HG03520 (cell line): ENCODE results near the gene FAM222B.
"Not testable (repeated sequence)": the region's sequence is repeated elsewhere in the genome, so short reads cannot be mapped to it uniquely, and the experiment has no call there.

Source experiments
- ATAC-seq: cut with Tn5 transposase; IDR thresholded peaks from one replicate; pipeline ENCODE4 v1.9.1; 2021; ENCODE audit warnings: mild to moderate bottlenecking, moderate library complexity; ENCODE audit not compliant: unreplicated experiment

Gene FAM222B

GRCh38 chr17:28842282-28843012, at the start of gene FAM222B:
FAM222B (minus strand) TSS chr17:28842790; CDS start chr17:28766667, 76,123 bp downstream.
- peak; percentile 76 for ATAC-seq

DNA sequence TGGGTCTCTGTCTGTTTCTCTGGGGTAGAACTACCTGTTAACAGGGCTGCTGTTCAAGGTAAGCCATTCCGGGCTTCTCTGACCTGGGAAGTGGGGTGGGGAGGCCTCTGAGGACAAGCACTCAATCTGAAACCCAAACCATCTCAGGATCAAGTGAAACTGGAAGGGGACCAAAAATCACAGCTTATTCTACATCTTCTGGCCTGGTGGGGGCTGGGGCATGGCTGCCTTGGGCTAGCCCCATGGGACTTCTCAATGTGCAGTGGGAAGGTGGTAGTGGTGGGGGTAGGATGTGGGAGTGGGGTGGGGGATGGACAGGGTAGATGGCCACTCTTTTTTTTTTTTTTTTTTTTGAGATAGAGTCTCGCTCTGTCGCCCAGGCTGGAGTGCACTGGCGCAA, 49.4 kb upstream of the FAM222B start:
- no peak for ATAC-seq

- no peak for ATAC-seq
Measured at GRCh38 chr17:28891201-28891600, 48.6 kb upstream of the FAM222B start.

- ATAC-seq, result no peak
Measured at GRCh38 chr17:28889996-28890395, 47.4 kb upstream of the FAM222B start.

GRCh38 chr17:28888832-28889231, 46.2 kb upstream of the FAM222B start:
- no peak for ATAC-seq

- no peak for ATAC-seq
Measured at GRCh38 chr17:28887871-28888471, 45.4 kb upstream of the FAM222B start.

GRCh38 chr17:28885951-28886350, 43.4 kb upstream of the FAM222B start:
- no peak for ATAC-seq

- ATAC-seq, result no peak
Measured at GRCh38 chr17:28885363-28885762, 42.8 kb upstream of the FAM222B start.

DNA sequence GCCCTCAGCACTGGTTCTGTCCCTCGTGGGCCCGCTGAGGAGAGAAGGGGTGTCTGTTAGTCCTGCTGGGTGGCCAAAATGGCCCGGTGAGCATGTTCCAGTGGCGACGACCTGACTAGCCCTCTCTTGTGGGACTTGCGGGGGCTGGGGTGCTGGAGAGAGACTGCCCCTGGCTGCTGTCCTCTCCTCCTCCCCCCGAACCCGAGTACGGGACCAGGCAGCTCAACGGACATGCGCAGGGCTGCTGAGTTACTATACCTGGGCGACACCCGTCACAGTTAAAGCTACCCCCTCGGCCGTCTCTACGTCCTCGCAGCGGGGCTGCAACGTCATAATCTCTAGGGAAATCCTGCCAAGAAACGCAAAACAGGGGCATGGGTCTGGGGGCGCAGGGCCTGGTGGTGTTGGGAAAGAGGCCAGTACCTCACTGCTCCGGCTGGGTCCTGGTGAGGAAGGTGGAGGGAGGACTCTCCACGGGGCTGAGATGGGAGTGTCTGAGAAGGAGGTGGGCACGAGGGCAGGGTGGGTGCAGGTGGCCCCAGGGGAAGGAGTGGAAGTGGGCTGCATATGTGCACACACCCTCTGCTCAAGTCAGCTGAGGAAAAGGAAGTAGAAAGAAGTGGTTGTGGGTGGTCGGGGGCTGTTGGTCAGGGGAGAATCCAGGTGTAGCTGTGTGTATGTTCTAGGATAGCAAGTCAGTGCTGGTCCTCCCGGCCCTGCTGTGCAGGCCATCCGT, 41.5 kb upstream of the FAM222B start:
- no peak for ATAC-seq

DNA sequence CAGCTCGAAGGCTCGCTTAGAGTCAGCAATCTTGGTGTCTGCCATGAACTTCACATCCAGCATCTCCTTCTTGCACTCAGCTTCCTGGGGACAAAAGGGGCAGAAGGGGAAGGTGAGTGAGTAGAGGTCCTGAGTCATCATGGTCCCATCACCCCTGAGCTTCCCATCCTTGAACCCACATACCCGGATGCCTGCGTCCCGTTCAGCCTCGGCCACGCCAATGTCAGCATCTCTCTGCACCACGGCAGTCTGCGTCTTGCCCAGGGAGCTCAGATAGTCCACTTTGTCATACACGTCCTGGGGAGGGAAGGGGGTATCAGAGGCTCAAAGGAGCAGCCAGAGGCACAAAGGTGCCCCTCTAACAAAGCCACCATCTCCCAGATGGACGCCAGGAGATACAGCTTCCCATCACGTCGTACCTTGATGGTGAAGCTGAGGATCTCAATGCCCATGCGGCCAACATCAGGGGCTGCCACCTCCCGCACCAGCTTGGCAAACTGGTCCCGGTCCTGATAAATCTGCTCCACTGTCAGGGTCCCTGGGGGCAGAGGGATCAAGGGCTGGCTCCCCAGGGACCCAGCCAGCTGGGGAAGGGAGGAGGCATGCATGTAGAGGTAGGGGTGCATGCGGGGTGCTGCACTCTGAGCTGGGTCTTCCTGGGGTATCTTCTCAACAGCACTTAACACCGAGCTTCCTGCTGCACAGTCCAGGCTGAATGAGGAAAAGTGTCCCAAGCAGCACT, 39.7 kb upstream of the FAM222B start:
- ATAC-seq, result no peak

DNA sequence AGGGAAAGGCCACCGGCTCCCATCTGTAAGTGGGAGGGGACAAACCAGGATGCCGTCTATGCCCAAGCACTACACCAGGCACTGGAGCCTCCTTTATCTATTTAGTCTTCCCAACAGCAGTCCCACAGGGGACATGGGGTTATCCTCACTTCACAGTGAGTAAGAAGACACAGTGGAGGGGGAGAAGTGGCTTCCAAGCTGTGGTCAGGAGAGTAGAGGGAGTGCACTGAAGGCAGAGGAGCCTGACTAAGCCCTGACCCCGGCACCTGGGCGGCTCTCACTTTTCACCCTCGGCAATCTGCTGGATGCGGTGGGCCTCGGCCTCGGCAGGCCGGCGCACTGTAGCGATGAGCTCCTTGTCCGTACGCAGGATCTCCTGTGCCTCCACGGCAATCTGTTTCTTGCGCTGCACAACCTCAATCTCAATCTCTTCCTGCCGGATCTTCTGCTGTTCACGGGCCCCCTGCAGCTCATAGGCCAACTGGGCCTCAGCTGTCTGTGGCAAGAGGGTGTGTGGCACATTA, 39.0 kb upstream of the FAM222B start:
- ATAC-seq, result no peak

DNA sequence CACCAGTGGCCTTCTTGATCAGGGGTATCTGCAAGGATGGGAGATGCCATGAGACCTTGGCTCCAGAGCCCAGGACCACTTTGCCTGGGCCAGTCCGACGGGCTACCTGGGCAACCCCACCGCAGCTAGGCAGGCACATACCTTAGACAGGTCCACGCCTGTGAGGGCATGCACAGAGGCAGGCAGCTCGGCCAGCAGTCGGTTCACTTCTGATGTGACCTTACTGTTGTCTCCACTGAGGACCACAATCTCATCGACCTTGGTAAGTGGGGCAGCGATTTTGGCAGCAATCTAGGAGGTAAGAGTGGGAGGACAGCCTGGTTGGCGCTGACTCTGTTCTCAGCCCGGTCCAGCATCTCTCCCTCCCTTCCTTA, 38.0 kb upstream of the FAM222B start:
- ATAC-seq, result no peak

- no peak for ATAC-seq
Measured at GRCh38 chr17:28879886-28880571, 37.4 kb upstream of the FAM222B start.

GRCh38 chr17:28878981-28879380, 36.4 kb upstream of the FAM222B start:
- ATAC-seq, result no peak

DNA sequence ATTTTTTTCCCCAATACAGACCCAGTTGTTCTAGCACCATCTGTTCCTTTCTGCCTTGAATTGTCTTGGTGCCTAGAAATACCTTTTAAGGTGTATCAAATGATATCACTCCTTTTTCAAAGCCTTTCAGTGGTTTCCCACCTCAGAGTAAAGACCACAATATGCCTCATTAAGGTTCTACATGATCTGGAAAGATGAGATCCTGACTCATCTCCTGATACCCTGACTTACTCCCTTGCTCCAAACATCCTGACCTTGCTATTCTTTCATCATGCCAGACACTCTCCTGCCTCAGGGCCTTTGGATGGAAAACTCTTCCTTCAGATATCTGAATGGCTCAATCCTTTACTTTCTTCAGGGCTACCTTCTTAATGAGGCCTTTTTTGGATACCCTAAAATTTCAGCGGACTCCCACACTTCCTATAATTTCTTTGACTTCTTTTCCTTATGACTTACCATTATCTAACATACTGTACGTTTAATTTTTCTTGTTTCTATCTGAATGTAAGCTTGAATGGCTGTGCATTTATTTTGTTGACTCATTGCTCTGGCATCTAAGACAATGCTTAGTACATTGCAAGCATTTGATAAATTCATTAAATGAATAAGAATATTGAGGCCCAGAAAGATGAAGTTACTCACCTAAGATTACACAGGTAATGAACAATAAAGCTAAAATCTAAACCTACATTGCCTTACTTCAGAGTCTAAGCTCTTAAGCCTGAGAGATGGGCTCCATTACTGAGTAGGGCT, 35.7 kb upstream of the FAM222B start:
- ATAC-seq, result no peak

GRCh38 chr17:28877150-28877711, 34.6 kb upstream of the FAM222B start:
- not testable (repeated sequence) for ATAC-seq

DNA sequence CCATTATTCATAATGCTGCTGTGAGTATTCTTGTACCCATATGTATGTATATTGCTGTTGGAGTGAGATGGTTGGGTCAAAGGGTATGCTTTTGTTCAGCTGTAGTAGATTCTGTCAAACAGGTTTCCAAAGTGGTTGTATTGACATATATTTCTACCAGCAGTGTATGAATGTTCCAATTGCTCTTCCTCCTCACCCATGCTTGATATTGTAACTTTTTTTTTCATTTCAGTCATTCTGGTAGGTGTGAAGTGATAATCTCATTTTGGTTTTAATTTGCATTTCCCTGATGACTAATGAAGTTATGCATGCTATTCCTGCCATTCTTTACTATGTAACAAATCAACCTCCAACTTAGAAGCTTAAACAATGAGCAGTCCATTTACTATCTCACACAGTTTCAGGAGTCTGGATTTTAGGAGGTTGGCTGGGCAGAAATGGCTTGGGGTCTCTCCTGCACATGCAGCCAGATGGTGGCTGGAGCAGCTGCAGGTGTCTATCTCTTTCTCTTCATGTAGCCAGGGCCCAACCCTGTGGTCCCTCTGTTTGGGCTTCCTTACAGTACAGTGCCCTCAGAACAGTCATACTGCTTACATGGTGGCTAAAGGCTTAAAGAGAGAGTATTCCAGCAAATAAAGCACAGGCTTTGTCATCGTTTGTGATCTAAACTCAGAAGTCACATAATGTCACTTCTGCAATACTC, 33.4 kb upstream of the FAM222B start:
- ATAC-seq, result no peak

- no peak for ATAC-seq
Measured at GRCh38 chr17:28874750-28875149, 32.2 kb upstream of the FAM222B start.

- no peak for ATAC-seq
Measured at GRCh38 chr17:28873839-28874238, 31.2 kb upstream of the FAM222B start.
